GM18951 (cell line): Measurements from ENCODE around the gene VPS33B.

Experiments
- POLR2A ChIP-seq: IDR thresholded peaks from 4 replicates; pipeline ENCODE4 v1.6.1; 2011; ENCODE audit warnings: mild to moderate bottlenecking; ENCODE audit not compliant: insufficient read length, insufficient read depth; ENCODE audit errors: extremely low read depth
- in situ Hi-C: fragments of 300-500 bp; cut with MboI; formaldehyde crosslinking; loops from one replicate; pipeline ENCODE4 v1.12.0; 2022; ENCODE audit warnings: low sequenced_read_pairs, mixed read lengths, inconsistent platforms; ENCODE audit not compliant: unreplicated experiment

VPS33B gene

DNA sequence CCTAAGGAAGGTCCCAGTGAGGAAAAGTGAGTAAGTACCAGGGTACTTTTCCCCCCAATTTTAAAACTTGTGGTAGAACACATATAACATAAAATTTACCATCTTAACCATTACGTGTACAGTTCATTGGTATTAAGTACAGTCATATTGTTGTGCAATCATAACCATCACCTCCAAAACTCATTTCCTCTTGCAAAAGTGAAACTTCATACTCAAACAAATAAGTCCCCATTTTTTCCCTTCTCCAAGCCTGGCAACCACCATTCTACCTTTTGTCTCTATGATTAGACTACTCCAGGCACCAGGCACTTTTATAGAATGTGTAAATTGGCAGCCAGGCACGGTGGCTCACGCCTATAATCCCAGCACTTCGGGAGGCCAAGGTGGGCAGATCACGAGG is 40.3 kb downstream of the VPS33B start:
- in situ Hi-C loops, result no loop called here
- TF ChIP-seq POLR2A, result no peak

DNA sequence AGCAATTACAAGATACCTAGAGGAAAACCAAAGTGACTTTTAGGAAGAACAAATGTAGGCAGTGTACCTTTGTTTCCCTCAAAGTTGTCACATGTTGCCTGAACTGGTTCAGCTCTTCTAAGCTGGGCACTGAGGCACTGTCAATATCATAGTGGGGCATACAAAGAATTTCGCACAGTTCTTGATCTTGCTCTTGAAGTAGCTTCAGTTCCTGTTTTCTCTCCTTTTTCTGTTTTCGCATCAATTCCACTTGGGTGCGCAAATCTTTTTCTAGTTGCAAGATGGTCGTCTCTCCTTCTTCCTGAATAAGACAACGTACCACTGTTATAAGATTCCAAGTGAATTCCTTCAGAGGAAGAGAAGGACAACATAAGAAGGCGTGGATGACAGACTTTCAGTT is 40.7 kb downstream of the VPS33B start:
- in situ Hi-C loops, result no loop called here
- TF ChIP-seq POLR2A, result no peak

- in situ Hi-C loops, result no loop called here
- TF ChIP-seq POLR2A, result no peak
These were observed 42.8 kb downstream of the VPS33B start for GRCh38 chr15:90979582-90979981.

GRCh38 chr15:90974216-90974615 is 48.2 kb downstream of the VPS33B start:
- no peak for TF ChIP-seq POLR2A

GRCh38 chr15:90972133-90972532 is 50.3 kb downstream of the VPS33B start:
- no peak for TF ChIP-seq POLR2A
- in situ Hi-C loops, result no loop called here

More at GRCh38 chr15:90974216-90974615, 48.2 kb downstream of the VPS33B start:
- in situ Hi-C loops, result no loop called here

DNA sequence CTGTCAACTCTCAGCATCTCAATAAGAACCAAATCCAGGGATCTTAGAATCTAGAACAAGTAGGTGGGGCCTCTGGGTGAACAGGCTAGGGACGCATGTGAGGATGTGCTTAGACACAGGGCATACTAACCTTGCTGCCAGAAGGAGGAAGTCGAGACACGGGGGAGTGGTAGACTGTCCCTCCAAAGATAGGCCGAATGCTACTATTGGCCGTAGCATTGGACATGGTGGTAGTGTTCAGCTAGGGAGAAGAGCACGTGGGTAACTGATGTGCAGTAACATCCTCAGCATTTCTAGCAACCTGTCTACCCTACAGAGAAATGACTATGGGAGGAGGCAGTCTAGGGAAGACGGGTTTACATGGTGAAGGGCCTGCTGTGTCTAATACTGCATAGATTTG is 52.1 kb downstream of the VPS33B start:
- in situ Hi-C loops, result no loop called here
- no peak for TF ChIP-seq POLR2A

DNA sequence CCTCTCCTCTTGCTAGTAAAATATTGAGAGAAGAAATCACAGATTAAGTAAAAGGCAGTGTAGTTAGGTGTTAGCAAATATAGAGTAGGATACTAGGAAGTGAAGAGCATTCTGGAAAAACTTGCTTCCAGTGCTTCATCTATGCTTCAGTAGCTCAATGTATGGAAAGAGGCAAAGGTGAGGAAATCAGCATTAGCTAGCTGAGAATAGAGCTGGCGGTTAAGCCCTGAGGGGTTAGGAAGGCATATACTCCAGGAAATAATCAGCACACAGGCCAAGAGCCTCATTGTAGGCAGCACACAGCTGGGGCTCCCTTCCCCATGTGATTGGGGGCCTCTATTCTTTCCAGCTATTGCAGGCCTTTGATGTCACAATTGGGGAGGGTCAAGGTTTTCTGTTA is 54.0 kb downstream of the VPS33B start:
- TF ChIP-seq POLR2A, result no peak

GRCh38 chr15:90967206-90967605 is 55.2 kb downstream of the VPS33B start:
- in situ Hi-C loops, result no loop called here
- TF ChIP-seq POLR2A, result no peak

More for the DNA sequence above, 54.0 kb downstream of the VPS33B start:
- in situ Hi-C loops, result no loop called here

DNA sequence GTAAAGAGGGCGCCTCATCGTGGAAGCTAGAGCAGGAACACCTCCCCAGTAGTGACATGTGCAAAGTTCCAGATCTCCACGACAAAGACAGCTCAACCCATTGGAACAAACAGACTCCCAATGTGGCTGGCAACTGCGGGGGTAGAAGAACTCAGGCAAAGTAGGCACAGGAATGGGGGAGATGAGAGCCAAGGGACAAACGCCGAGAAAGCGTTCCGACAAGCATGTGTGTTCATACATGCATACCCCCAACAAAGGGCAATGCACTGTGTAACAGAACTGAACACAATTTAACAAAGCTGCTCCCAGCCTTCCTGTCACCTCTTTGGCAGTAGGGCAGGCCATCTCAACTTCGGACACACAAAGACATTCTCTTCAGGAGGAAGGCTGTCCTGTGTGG is 56.1 kb downstream of the VPS33B start:
- peak; percentile 27 for TF ChIP-seq POLR2A
- in situ Hi-C loops, result no loop called here

DNA sequence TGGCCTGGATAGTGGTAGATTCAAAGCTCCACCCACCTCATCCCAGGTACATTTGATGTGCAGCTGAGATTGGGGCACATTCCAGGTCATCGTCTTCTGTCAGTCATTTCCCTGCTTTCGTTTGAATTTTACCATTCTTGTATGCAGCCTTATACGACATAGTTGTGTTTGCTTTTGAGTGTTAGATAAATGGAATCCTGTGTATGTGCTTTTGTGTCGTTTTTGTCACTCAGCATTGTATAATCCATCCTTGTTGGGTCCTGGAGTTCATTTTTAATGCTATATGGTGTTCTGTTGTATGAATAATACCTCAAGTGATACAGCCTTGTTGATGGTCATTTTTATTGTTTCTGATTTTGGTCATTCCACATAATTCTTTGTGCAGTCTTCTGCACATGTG is 60.4 kb downstream of the VPS33B start:
- in situ Hi-C loops, result no loop called here
- TF ChIP-seq POLR2A, result peak; percentile 22

DNA sequence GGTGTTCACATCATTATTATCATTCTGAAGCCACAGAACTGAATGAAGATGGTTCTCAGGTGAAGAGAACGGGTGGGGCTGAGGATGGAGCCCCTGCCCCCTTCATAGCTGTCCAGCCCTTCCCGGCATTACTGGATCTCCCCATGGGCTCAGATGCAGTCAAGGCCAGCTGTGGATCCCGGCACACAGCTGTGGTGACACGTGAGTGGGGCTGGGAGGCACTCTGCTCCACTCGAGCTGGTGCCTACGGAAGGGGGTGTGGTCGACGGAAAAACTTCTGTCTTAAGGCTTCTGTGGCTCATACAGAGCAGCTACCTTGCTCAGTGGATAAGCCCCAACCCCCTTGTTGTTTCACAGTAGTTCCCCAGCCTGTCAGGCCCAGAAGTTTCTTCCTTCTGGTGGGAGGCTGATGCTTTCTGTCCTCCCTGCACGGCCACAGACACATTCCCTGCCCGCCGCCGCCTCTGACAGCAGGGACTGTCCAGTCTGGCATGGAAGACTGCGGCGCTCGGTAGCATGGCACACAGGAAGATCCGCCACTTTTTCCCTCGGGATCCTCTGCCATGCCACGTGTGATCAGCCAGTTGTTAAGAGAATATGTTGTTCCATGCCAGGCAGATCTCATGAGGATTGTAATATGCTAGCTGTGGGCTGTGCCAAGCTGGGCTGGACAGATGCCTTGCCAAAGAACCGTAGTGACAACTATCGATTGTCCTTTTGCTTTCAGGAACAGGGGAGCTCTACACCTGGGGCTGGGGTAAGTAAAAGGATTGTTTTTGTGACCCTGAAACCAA is 61.9 kb downstream of the VPS33B start:
- no peak for TF ChIP-seq POLR2A
- in situ Hi-C loops, result no loop called here

DNA sequence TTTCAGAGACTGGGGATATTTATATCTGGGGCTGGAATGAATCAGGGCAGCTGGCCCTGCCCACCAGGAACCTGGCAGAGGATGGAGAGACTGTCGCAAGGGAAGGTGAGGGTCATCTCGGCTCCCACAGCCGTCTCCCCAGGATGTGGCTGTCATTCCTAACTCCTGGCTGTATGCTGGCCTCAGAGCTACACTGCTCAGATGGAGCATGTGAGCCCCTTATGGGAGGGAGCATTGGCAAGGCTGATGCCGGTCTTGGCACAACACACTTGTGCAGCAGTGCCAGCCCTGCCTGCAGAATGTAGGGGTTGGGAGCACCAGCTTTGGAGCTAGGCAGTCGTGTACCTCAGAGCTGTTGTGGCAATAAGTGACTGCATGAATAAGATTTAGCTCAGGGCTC is 62.5 kb downstream of the VPS33B start:
- in situ Hi-C loops, result no loop called here

GRCh38 chr15:90959028-90959595 is 63.3 kb downstream of the VPS33B start:
- in situ Hi-C loops, result no loop called here
- no peak for TF ChIP-seq POLR2A

More for the DNA sequence above, 62.5 kb downstream of the VPS33B start:
- no peak for TF ChIP-seq POLR2A

GRCh38 chr15:90957791-90958190 is 64.6 kb downstream of the VPS33B start:
- TF ChIP-seq POLR2A, result no peak

More at GRCh38 chr15:90957791-90958190, 64.6 kb downstream of the VPS33B start:
- in situ Hi-C loops, result no loop called here
